ENCODE data around the gene MED6. TPM values are rescaled to one million over a fixed set of nuclear protein-coding genes. Genes with fewer than 3 reads are reported as not detected.

Gene MED6
- total RNA-seq, 1 experiment from 2014 or later = 49.9 TPM

- Histone ChIP-seq H2AFZ (ENCODE audit: low read length) (no peak overlapping the region), H3K9me3 (ENCODE audit: low read length) (no peaks in the 10 kb centered on the region), H3K79me2 (ENCODE audit: low read length) (no peaks in the 10 kb centered on the region), H3K27ac (ENCODE audit: low read length) (no peak overlapping the region), H3K4me3 (ENCODE audit: low read length) (no peak overlapping the region), H3K36me3 (ENCODE audit: insufficient read depth, low read length) (no peaks in the 10 kb centered on the region), H3K4me2 (ENCODE audit: low read depth, low read length, poor library complexity, severe bottlenecking) (no peak overlapping the region), H4K20me1 (ENCODE audit: insufficient read depth, low read depth, low read length) (no peaks in the 10 kb centered on the region), H3K9me2 (replicated peaks; ENCODE audit: insufficient read depth, low read length) (no peaks in the 10 kb centered on the region), H3K27me3 (ENCODE audit: low read length) (no peaks in the 10 kb centered on the region), H3K4me1 (ENCODE audit: low read length) (no peaks in the 10 kb centered on the region), H3K9ac (ENCODE audit: low read length) (no peak overlapping the region)
- DNase-seq = no peak
Measured at GRCh38 chr14:70555890-70556289, 44.6 kb downstream of the MED6 start.

- H3K4me1 ChIP-seq (ENCODE audit: low read length) = no peaks in the 10 kb centered on the region
- H3K9me2 ChIP-seq (replicated peaks; ENCODE audit: insufficient read depth, low read length) = no peaks in the 10 kb centered on the region
- no peak overlapping the region for H2AFZ ChIP-seq (ENCODE audit: low read length)
- no peak overlapping the region for H3K4me2 ChIP-seq (ENCODE audit: low read depth, low read length, poor library complexity, severe bottlenecking)
- no peaks in the 10 kb centered on the region for H4K20me1 ChIP-seq (ENCODE audit: insufficient read depth, low read depth, low read length)
- no peak for DNase-seq
- H3K36me3 ChIP-seq (ENCODE audit: insufficient read depth, low read length) = no peaks in the 10 kb centered on the region
- H3K4me3 ChIP-seq (ENCODE audit: low read length) = no peak overlapping the region
- H3K27ac ChIP-seq (ENCODE audit: low read length) = no peak overlapping the region
- no peak overlapping the region for H3K9ac ChIP-seq (ENCODE audit: low read length)
- no peaks in the 10 kb centered on the region for H3K9me3 ChIP-seq (ENCODE audit: low read length)
- H3K79me2 ChIP-seq (ENCODE audit: low read length) = no peaks in the 10 kb centered on the region
- no peaks in the 10 kb centered on the region for H3K27me3 ChIP-seq (ENCODE audit: low read length)
Measured at GRCh38 chr14:70538087-70538486, 62.4 kb downstream of the MED6 start.

GRCh38 chr14:70536830-70537229, 63.6 kb downstream of the MED6 start:
- DNase-seq = no peak
- Histone ChIP-seq H3K4me3 (ENCODE audit: low read length) (no peak overlapping the region), H3K4me2 (ENCODE audit: low read depth, low read length, poor library complexity, severe bottlenecking) (no peak overlapping the region), H3K27me3 (ENCODE audit: low read length) (no peaks in the 10 kb centered on the region), H3K36me3 (ENCODE audit: insufficient read depth, low read length) (no peaks in the 10 kb centered on the region), H3K9ac (ENCODE audit: low read length) (no peak overlapping the region), H4K20me1 (ENCODE audit: insufficient read depth, low read depth, low read length) (no peaks in the 10 kb centered on the region), H2AFZ (ENCODE audit: low read length) (no peak overlapping the region), H3K4me1 (ENCODE audit: low read length) (no peaks in the 10 kb centered on the region), H3K9me2 (replicated peaks; ENCODE audit: insufficient read depth, low read length) (no peaks in the 10 kb centered on the region), H3K79me2 (ENCODE audit: low read length) (no peaks in the 10 kb centered on the region), H3K27ac (ENCODE audit: low read length) (no peak overlapping the region), H3K9me3 (ENCODE audit: low read length) (no peaks in the 10 kb centered on the region)

GRCh38 chr14:70534904-70535303, 65.6 kb downstream of the MED6 start, which contains the start of gene ADAM20:
Gene ADAM20, minus strand, starts transcription at chr14:70535004. Its CDS starts 10,247 bp downstream, at chr14:70524757.
- no peaks in the 10 kb centered on the region for H3K9me2 ChIP-seq (replicated peaks; ENCODE audit: insufficient read depth, low read length)
- H4K20me1 ChIP-seq (ENCODE audit: insufficient read depth, low read depth, low read length) = no peaks in the 10 kb centered on the region
- H3K4me2 ChIP-seq (ENCODE audit: low read depth, low read length, poor library complexity, severe bottlenecking) = no peak within 1 kb of the TSS
- no peaks in the 10 kb centered on the region for H3K79me2 ChIP-seq (ENCODE audit: low read length)
- H3K9ac ChIP-seq (ENCODE audit: low read length) = no peak within 1 kb of the TSS
- no peak within 1 kb of the TSS for H3K4me3 ChIP-seq (ENCODE audit: low read length)
- no peak within 1 kb of the TSS for H2AFZ ChIP-seq (ENCODE audit: low read length)
- no peaks in the 10 kb centered on the region for H3K9me3 ChIP-seq (ENCODE audit: low read length)
- no peaks in the 10 kb centered on the region for H3K27me3 ChIP-seq (ENCODE audit: low read length)
- no peaks in the 10 kb centered on the region for H3K36me3 ChIP-seq (ENCODE audit: insufficient read depth, low read length)
- H3K27ac ChIP-seq (ENCODE audit: low read length) = no peak within 1 kb of the TSS
- H3K4me1 ChIP-seq (ENCODE audit: low read length) = no peaks in the 10 kb centered on the region
- DNase-seq = no peak

Small RNAs within 50 kb of the gene (small RNA-seq; reads per million reads assigned to genes)
- gene RN7SL77P = not detected

Other genes with a start within 250 kb of the MED6 start
- gene COX16, start 241.0 kb downstream of the MED6 start, total RNA-seq (2014; rRNA removed; shearing (Covaris generic); ENCODE audit: low replicate concordance) = 35.0 and 65.7 TPM in 2 replicates
- gene SYNJ2BP, start 183.6 kb downstream of the MED6 start, total RNA-seq (2014; rRNA removed; shearing (Covaris generic); ENCODE audit: low replicate concordance) = 5.7 and 7.7 TPM in 2 replicates
- 0.56 TPM in 1 of 2 replicates, not detected in the other for gene ADAM21, start 148.5 kb downstream of the MED6 start, total RNA-seq (2014; rRNA removed; shearing (Covaris generic); ENCODE audit: low replicate concordance)
- gene ADAM20, start 65.7 kb downstream of the MED6 start, total RNA-seq (2014; rRNA removed; shearing (Covaris generic); ENCODE audit: low replicate concordance) = 1.6 and 2.7 TPM in 2 replicates
- gene TTC9, start 41.3 kb upstream of the MED6 start, total RNA-seq (2014; rRNA removed; shearing (Covaris generic); ENCODE audit: low replicate concordance) = 6.1 and 7.9 TPM in 2 replicates
- 17.1 and 19.4 TPM in 2 replicates for gene MAP3K9, start 208.9 kb upstream of the MED6 start, total RNA-seq (2014; rRNA removed; shearing (Covaris generic); ENCODE audit: low replicate concordance)

Data from Karpas-422 (cell line).